AG20443 (cell line): ENCODE results near the gene PHLDB1.
"Not testable (repeated sequence)": the region's sequence is repeated elsewhere in the genome, so short reads cannot be mapped to it uniquely, and the experiment has no call there.

Source experiments
- DNase-seq: peaks from one replicate; pipeline ENCODE4 v3.0.0; 2012; ENCODE audit warnings: low spot score, mixed read lengths

Gene PHLDB1

GRCh38 chr11:118607401-118608359, at the start of gene PHLDB1:
PHLDB1 (plus strand) TSS chr11:118607615; CDS start chr11:118613837, 6,222 bp downstream.
- peak; percentile 80 for DNase-seq

GRCh38 chr11:118560806-118561205, 46.6 kb upstream of the PHLDB1 start:
- no peak for DNase-seq

- DNase-seq, result peak; percentile 66
Measured at GRCh38 chr11:118565051-118565450, 42.4 kb upstream of the PHLDB1 start.

GRCh38 chr11:118569670-118570069, 37.7 kb upstream of the PHLDB1 start:
- no peak for DNase-seq

GRCh38 chr11:118570787-118571186, 36.6 kb upstream of the PHLDB1 start:
- no peak for DNase-seq

- not testable (repeated sequence) for DNase-seq
Measured at GRCh38 chr11:118571701-118572060, 35.7 kb upstream of the PHLDB1 start.

GRCh38 chr11:118572061-118572980, 35.1 kb upstream of the PHLDB1 start, which contains the start of gene ARCN1:
ARCN1 (plus strand) TSS chr11:118572409; CDS start chr11:118572548, 139 bp downstream.
- DNase-seq, result peak; percentile 91

- peak; percentile 27 for DNase-seq
Measured at GRCh38 chr11:118572981-118573550, 34.3 kb upstream of the PHLDB1 start.

- no peak for DNase-seq
Measured at GRCh38 chr11:118574636-118575035, 32.8 kb upstream of the PHLDB1 start.

GRCh38 chr11:118577995-118578394, 29.4 kb upstream of the PHLDB1 start:
- not testable (repeated sequence) for DNase-seq

GRCh38 chr11:118581057-118581456, 26.4 kb upstream of the PHLDB1 start:
- DNase-seq, result no peak

GRCh38 chr11:118587952-118588351, 19.5 kb upstream of the PHLDB1 start:
- no peak for DNase-seq

GRCh38 chr11:118592616-118593367, 14.6 kb upstream of the PHLDB1 start:
- peak; percentile 48 for DNase-seq

GRCh38 chr11:118594984-118595383, 12.4 kb upstream of the PHLDB1 start:
- peak; percentile 33 for DNase-seq

GRCh38 chr11:118596224-118597146, 10.9 kb upstream of the PHLDB1 start:
- DNase-seq, result no peak

- DNase-seq, result no peak
Measured at GRCh38 chr11:118597556-118597955, 9.9 kb upstream of the PHLDB1 start.

GRCh38 chr11:118602331-118602730, 5.1 kb upstream of the PHLDB1 start:
- no peak for DNase-seq

- DNase-seq, result not testable (repeated sequence)
Measured at GRCh38 chr11:118603709-118604108, 3.7 kb upstream of the PHLDB1 start.

- DNase-seq, result no peak
Measured at GRCh38 chr11:118604566-118604965, 2.8 kb upstream of the PHLDB1 start.
